Measurements from ENCODE around the gene PAM.

DNA sequence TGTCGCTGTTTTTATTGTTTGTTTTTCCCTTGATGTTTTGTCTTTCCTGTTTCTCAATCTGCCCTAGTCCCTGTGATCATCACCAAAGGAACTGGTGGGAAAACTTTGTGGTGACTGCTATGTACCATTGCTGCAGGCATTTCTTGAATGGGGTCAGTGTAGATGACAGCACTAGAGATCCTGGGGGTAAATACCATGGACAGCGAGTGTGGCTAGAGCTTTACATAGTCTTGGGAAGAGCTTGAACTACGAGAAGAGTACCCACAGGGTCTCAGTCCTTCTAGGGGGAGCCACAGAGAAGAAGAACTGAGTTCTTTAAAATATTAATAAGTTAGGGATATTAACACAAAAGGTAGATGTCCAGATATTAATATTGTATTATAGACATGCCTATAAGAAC lies 138.8 kb downstream of the PAM start:
- TF ChIP-seq TBP (CRISPR knock-in tag; IDR thresholded peaks at IDR 0.05) (no peak), PHF21A (CRISPR knock-in tag; IDR thresholded peaks at IDR 0.05) (no peak), POLR2AphosphoS5 (IDR thresholded peaks at IDR 0.05; ENCODE audit: low read depth, low read length) (no peak), SMC3 (IDR thresholded peaks at IDR 0.05; ENCODE audit: low read length) (no peak), TOE1 (CRISPR knock-in tag; IDR thresholded peaks at IDR 0.05) (no peak), ETV6 (CRISPR knock-in tag; conservative IDR thresholded peaks at IDR 0.05) (no peak)
- TF ChIP-seq, protein P1, sequence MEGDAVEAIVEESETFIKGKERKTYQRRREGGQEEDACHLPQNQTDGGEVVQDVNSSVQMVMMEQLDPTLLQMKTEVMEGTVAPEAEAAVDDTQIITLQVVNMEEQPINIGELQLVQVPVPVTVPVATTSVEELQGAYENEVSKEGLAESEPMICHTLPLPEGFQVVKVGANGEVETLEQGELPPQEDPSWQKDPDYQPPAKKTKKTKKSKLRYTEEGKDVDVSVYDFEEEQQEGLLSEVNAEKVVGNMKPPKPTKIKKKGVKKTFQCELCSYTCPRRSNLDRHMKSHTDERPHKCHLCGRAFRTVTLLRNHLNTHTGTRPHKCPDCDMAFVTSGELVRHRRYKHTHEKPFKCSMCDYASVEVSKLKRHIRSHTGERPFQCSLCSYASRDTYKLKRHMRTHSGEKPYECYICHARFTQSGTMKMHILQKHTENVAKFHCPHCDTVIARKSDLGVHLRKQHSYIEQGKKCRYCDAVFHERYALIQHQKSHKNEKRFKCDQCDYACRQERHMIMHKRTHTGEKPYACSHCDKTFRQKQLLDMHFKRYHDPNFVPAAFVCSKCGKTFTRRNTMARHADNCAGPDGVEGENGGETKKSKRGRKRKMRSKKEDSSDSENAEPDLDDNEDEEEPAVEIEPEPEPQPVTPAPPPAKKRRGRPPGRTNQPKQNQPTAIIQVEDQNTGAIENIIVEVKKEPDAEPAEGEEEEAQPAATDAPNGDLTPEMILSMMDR (CRISPR knock-in tag; IDR thresholded peaks at IDR 0.05), result no peak
- TF ChIP-seq, protein P2, sequence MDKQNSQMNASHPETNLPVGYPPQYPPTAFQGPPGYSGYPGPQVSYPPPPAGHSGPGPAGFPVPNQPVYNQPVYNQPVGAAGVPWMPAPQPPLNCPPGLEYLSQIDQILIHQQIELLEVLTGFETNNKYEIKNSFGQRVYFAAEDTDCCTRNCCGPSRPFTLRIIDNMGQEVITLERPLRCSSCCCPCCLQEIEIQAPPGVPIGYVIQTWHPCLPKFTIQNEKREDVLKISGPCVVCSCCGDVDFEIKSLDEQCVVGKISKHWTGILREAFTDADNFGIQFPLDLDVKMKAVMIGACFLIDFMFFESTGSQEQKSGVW (CRISPR knock-in tag; IDR thresholded peaks at IDR 0.05; ENCODE audit: borderline replicate concordance), result no peak
